ENCODE measurements around the gene VAMP1.
"Not testable (repeated sequence)": the region's sequence is repeated elsewhere in the genome, so short reads cannot be mapped to it uniquely, and the experiment has no call there.

VAMP1 gene

DNA sequence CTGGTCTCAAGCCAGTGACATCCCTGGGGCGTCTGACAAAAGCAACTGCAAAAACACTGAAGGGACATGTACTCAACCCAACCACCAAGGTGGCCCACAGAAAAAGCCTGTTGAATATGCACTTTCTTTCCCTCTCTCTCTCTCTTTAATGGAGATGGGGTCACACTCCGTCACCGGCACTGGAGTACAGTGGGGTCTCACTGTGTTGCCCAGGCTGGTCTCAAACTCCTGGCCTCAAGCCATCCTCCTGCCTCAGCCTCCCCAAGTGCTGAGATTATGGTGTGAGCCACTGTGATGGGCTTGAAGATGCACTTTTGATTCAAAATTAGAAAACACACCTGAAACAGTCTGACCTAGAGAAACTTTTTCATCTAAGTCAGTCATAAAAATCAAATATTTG, 32.9 kb downstream of the VAMP1 start:
- Histone ChIP-seq H3K27ac (ENCODE audit: low read length) (no peak overlapping the region), H3K4me3 (ENCODE audit: low read length) (no peak overlapping the region), H3K27me3 (ENCODE audit: control insufficient read depth, insufficient read depth, low read length) (no peaks in the 10 kb centered on the region), H3K9me3 (ENCODE audit: control insufficient read depth, insufficient read depth, low read length) (no peaks in the 10 kb centered on the region), H3K4me1 (ENCODE audit: control insufficient read depth, insufficient read depth, low read length) (peaks cover 3% of the 10 kb centered on the region; the same call in 1 of the 2 replicates), H3K36me3 (ENCODE audit: control insufficient read depth, insufficient read depth, low read length) (no peaks in the 10 kb centered on the region)
- DNase-seq (ENCODE audit: low read depth, low spot score), result no peak
- no CpG with 5 or more reads among the region's 3 CpGs for WGBS (ENCODE audit: insufficient coverage, insufficient read length)

DNA sequence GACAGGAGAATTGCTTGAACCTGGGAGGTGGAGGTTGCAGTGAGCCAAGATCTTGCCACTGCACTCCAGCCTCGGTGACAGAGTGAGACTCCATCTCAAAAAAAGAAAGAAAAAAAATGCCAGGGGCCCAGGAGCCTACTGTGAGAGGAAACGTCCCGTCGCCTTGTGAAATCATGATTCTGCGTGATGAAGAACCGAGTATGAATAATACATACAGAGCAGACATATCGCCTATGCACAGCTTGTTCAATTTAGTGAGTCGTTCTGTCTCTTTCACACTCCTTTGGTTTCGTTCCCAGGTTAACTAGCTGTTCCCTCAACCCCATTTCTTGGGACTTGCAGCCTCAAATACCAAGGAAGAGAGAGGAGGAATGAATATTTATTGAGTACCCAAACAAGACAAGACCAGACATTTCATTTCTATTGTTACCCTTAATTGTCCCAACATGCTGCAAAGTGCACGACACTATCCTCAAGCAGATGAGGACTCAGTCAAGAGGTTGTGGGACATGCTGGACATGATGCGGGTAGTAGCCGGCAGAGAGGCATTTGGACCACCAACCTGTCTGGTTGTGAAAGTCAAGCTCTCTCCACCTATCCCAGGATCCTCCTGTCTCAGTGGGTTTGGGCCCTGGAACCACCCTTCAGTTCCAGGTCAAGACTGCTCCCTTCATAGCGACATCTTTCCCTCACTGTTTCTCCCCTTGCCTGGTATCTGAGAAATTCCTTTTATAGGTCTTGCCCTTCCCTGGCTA, 34.3 kb downstream of the VAMP1 start:
- Histone ChIP-seq H3K27me3 (ENCODE audit: control insufficient read depth, insufficient read depth, low read length) (no peaks in the 10 kb centered on the region), H3K27ac (ENCODE audit: low read length) (no peak overlapping the region), H3K4me3 (ENCODE audit: low read length) (no peak overlapping the region), H3K4me1 (ENCODE audit: control insufficient read depth, insufficient read depth, low read length) (peaks cover 3% of the 10 kb centered on the region; the same call in 1 of the 2 replicates), H3K36me3 (ENCODE audit: control insufficient read depth, insufficient read depth, low read length) (no peaks in the 10 kb centered on the region), H3K9me3 (ENCODE audit: control insufficient read depth, insufficient read depth, low read length) (no peaks in the 10 kb centered on the region)
- DNase-seq (ENCODE audit: low read depth, low spot score), result no peak
- WGBS (ENCODE audit: insufficient coverage, insufficient read length), result no CpG with 5 or more reads among the region's 13 CpGs

DNA sequence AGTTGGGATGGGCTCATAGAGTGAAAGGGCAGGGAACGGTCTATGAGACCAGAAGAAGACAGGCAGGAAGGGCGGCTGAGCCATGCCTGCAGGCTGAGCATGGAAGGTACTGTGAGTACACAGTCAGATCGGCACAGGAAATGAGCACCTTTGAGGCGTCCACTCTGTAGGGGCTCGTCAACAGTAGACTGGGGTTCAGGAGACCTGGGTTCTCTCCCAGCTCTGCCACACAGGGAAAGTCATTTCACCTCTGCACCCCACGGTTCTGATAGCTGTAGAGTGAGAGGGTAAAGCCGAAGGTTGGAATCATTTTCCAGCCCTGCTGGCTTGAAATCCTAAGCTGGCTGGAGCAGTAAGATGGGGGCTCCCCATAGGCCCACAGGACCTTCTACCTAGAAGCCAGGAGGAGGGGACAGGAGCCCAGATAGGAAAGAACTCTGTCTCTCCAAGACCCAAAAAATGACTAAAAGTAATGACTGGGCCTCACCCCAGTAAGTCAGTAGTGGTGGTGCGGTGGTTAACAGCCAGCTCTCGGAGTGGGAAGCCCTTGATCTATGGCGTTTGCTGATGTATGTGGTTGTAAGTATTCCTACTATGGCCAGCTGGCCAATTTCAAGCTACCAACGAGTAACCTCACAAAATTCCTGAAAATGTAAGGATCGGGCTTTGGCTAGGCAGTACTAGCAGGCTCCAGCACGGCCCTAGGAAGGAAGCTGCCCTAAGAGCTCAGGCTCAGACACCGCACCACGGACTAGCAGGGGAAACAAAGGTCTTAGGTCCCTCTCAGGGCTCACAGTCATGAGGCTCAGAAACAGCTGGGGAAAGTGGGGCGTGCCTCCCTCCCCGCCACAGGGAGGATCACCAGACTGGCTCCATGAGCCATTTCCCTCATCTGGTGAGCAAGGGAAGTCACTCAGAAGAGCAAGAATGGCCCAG, 36.0 kb downstream of the VAMP1 start:
- H3K9me3 ChIP-seq (ENCODE audit: control insufficient read depth, insufficient read depth, low read length), result no peaks in the 10 kb centered on the region
- WGBS (ENCODE audit: insufficient coverage, insufficient read length), result no CpG with 5 or more reads among the region's 17 CpGs
- H3K4me3 ChIP-seq (ENCODE audit: low read length), result no peak overlapping the region
- H3K36me3 ChIP-seq (ENCODE audit: control insufficient read depth, insufficient read depth, low read length), result no peaks in the 10 kb centered on the region
- H3K27me3 ChIP-seq (ENCODE audit: control insufficient read depth, insufficient read depth, low read length), result no peaks in the 10 kb centered on the region
- no peak for DNase-seq (ENCODE audit: low read depth, low spot score)
- no peak overlapping the region for H3K27ac ChIP-seq (ENCODE audit: low read length)
- peaks cover 3% of the 10 kb centered on the region; the same call in 1 of the 2 replicates for H3K4me1 ChIP-seq (ENCODE audit: control insufficient read depth, insufficient read depth, low read length)

DNA sequence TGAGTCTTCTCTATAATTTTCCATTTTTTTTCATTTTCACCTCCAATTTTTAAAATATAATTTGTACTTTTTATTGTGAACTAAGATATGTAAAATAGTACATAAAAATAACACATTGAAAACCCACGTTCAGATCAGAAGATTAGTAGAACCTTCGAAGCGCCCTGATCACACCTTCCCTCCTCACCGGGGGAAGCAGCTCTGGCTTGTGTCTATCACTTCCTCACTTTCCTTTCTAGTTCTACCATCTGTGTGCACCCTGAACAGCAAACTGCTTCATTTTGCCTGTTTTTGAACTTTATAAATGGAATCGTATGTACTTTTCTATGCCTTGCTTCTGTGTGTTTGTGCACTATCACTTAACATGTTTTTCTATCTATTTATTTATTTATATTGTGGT, 37.5 kb downstream of the VAMP1 start:
- DNase-seq (ENCODE audit: low read depth, low spot score), result no peak
- Histone ChIP-seq H3K4me1 (ENCODE audit: control insufficient read depth, insufficient read depth, low read length) (peaks cover 3% of the 10 kb centered on the region; the same call in 1 of the 2 replicates), H3K4me3 (ENCODE audit: low read length) (no peak overlapping the region), H3K9me3 (ENCODE audit: control insufficient read depth, insufficient read depth, low read length) (no peaks in the 10 kb centered on the region), H3K36me3 (ENCODE audit: control insufficient read depth, insufficient read depth, low read length) (no peaks in the 10 kb centered on the region), H3K27ac (ENCODE audit: low read length) (no peak overlapping the region), H3K27me3 (ENCODE audit: control insufficient read depth, insufficient read depth, low read length) (no peaks in the 10 kb centered on the region)
- no CpG with 5 or more reads among the region's 5 CpGs for WGBS (ENCODE audit: insufficient coverage, insufficient read length)

DNA sequence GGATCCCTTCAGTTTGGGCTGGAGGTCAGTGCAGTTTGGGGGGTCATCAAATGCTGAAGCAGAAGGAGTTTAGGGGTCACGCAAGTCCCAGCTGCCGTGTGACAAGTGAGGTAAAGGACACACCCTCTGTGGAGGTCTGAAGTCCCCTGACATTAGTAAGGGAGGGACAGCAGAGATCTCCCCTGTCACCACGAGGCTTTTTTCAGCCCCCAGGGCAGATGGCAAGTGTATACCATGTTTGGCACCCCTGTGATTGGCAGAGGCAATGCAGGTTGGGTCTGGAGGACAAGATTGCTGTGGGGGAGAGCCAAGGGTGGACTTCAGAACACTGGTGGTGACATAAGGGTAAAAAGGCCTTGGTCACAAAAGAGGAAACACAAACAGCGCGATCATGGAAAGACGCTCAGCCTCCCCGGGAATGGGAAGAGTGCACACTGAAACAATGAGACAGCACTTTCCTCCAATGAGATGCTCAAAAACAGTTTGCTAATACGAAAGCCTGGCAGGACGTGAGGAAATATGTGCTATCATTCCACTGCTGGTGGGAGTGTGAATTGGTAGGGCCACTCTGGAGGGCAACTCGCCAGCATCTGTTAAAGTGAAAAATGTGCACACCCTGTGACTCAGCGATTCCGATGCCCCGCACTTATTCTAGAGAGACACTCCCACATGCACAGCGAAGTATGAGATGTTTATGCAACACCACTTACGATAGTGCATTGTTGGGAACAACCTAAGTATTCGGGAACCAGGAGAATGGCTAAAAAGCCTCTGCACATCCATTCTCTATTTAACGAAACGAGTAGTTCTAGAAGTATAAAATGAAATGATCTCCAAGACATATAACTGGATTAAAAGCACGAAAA, 40.1 kb downstream of the VAMP1 start:
- peaks cover 3% of the 10 kb centered on the region; the same call in 1 of the 2 replicates for H3K4me1 ChIP-seq (ENCODE audit: control insufficient read depth, insufficient read depth, low read length)
- H3K36me3 ChIP-seq (ENCODE audit: control insufficient read depth, insufficient read depth, low read length), result no peaks in the 10 kb centered on the region
- no peak for DNase-seq (ENCODE audit: low read depth, low spot score)
- H3K4me3 ChIP-seq (ENCODE audit: low read length), result no peak overlapping the region
- WGBS (ENCODE audit: insufficient coverage, insufficient read length), result no CpG with 5 or more reads among the region's 19 CpGs
- H3K9me3 ChIP-seq (ENCODE audit: control insufficient read depth, insufficient read depth, low read length), result no peaks in the 10 kb centered on the region
- H3K27me3 ChIP-seq (ENCODE audit: control insufficient read depth, insufficient read depth, low read length), result no peaks in the 10 kb centered on the region
- no peak overlapping the region for H3K27ac ChIP-seq (ENCODE audit: low read length)

DNA sequence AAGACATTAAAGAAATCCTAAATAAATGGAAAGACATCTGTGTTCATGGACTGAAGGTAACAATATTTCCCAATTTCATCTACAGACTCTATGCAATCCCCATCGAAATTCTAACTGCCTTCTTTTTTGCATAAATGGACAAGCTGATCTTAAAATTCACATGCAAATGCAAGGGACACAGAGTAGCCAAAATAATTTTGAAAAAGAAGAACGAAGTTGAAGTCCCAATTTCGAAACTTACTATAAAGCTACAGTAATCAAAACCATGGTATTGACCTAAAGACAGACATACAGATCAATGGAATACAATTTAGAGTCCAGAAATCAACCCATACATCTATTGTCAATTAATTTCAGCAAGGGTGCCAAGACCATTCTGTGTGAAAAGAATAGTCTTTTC, 42.2 kb downstream of the VAMP1 start:
- H3K4me3 ChIP-seq (ENCODE audit: low read length), result no peak overlapping the region
- DNase-seq (ENCODE audit: low read depth, low spot score), result no peak
- no peaks in the 10 kb centered on the region for H3K9me3 ChIP-seq (ENCODE audit: control insufficient read depth, insufficient read depth, low read length)
- WGBS (ENCODE audit: insufficient coverage, insufficient read length), result no CpG with 5 or more reads among the region's 3 CpGs
- H3K27ac ChIP-seq (ENCODE audit: low read length), result no peak overlapping the region
- no peaks in the 10 kb centered on the region for H3K27me3 ChIP-seq (ENCODE audit: control insufficient read depth, insufficient read depth, low read length)
- H3K4me1 ChIP-seq (ENCODE audit: control insufficient read depth, insufficient read depth, low read length), result no peaks in the 10 kb centered on the region
- no peaks in the 10 kb centered on the region for H3K36me3 ChIP-seq (ENCODE audit: control insufficient read depth, insufficient read depth, low read length)

DNA sequence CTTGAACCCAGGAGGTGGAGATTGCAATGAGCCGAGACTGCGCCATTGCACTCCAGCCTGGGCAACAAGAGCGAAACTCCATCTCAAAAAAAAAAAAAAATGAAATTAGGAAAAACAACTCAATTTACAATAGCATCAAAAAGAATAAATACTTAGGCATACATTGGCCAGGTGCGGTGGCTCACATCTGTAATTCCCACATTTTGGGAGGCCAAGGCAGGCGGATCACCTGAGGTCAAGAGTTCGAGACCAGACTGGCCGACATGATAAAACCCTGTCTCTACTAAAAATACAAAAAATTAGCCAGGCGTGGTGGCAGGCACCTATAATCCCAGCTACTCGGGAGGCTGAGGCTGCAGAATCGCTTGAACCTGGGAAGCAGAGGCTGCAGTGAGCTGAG, 42.7 kb downstream of the VAMP1 start:
- not testable (repeated sequence) for H3K4me3 ChIP-seq (ENCODE audit: low read length); H3K9me3 ChIP-seq (ENCODE audit: control insufficient read depth, insufficient read depth, low read length); H3K36me3 ChIP-seq (ENCODE audit: control insufficient read depth, insufficient read depth, low read length); DNase-seq (ENCODE audit: low read depth, low spot score); H3K27me3 ChIP-seq (ENCODE audit: control insufficient read depth, insufficient read depth, low read length); H3K27ac ChIP-seq (ENCODE audit: low read length); H3K4me1 ChIP-seq (ENCODE audit: control insufficient read depth, insufficient read depth, low read length)
- WGBS (ENCODE audit: insufficient coverage, insufficient read length), result no CpG with 5 or more reads among the region's 10 CpGs

DNA sequence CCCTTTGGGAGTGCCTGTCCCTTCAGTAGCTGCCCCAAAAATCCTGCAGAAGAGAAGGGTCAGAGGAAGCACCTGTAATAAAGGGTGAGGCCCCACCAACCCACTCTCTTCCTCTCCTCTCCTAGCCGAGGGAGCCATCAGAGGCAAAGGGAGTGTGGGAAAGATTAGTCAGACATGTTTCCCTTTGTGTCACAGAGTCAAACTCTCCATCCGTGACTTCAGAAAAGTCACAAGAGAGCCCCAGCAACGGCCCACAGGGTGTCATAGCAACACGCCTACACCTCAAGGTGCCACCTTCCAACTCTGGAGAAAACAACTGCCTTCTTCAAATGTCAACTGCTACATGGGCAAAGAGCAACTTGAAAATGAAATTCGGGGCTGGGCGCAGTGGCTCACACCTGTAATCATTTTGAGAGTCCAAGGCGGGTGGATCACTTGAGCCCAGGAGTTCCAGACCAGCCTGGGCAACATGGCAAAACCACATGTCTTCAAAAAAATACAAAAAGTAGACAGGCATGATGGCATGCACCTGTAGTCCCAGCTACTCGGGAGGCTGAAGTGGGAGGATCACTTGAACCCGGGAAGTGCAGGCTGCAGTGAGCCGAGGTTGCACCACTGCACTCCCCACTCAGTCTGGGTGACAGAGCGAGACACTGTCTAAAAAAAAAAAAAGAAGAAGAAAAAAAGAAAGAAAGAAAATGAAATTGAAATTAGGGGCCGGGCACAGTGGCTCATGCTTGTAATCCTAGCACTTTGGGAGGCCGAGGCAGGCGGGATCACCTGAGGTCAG, 43.4 kb downstream of the VAMP1 start:
- H3K27me3 ChIP-seq (ENCODE audit: control insufficient read depth, insufficient read depth, low read length), result no peaks in the 10 kb centered on the region
- no CpG with 5 or more reads among the region's 14 CpGs for WGBS (ENCODE audit: insufficient coverage, insufficient read length)
- no peaks in the 10 kb centered on the region for H3K36me3 ChIP-seq (ENCODE audit: control insufficient read depth, insufficient read depth, low read length)
- no peaks in the 10 kb centered on the region for H3K4me1 ChIP-seq (ENCODE audit: control insufficient read depth, insufficient read depth, low read length)
- H3K4me3 ChIP-seq (ENCODE audit: low read length), result no peak overlapping the region
- no peak for DNase-seq (ENCODE audit: low read depth, low spot score)
- H3K27ac ChIP-seq (ENCODE audit: low read length), result no peak overlapping the region
- no peaks in the 10 kb centered on the region for H3K9me3 ChIP-seq (ENCODE audit: control insufficient read depth, insufficient read depth, low read length)

DNA sequence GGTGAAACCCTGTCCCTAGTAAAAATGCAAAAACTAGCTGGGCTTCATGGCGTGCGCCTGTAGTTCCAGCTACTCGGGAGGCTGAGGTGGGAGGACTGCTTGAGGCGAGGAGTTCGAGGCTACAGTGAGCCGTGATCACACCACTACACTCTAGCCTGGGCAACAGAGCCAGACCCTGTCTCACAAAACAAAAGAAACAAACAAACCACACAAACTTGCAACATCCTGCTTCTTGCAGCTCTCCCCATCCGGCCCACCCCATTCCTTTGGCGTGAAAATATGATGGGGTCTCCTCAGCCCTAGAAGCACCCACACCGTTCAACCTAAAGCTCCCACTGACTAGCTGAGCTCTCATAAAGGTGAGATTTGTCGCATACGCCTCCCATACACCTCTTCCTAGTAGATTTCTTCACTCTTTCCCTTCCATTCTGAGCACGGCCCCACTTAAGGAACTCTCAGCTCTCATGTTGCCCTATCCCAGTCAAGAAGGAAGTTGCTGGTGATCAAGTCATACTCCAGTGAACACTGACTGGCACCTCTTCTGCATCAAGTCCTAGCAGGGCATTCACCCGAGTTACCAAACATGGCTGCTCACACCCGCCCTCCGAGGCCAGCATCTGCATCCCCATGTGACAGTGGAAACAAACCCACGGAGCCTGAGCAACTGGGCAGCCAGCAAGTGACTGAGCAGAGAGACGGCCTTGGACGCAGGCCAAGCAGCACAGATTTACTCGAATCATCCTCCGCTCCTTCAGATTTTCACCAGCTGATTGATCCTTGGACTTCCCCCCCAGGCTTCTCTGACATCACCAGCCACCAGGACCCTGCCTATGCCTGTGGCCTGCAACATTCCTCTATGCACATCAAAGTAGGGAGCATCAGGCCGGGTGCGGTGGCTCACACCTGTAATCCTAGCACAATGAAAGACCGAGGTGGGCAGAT, 44.6 kb downstream of the VAMP1 start:
- H3K36me3 ChIP-seq (ENCODE audit: control insufficient read depth, insufficient read depth, low read length), result no peaks in the 10 kb centered on the region
- H3K4me3 ChIP-seq (ENCODE audit: low read length), result no peak overlapping the region
- WGBS (ENCODE audit: insufficient coverage, insufficient read length), result no CpG with 5 or more reads among the region's 23 CpGs
- no peak for DNase-seq (ENCODE audit: low read depth, low spot score)
- no peaks in the 10 kb centered on the region for H3K4me1 ChIP-seq (ENCODE audit: control insufficient read depth, insufficient read depth, low read length)
- no peaks in the 10 kb centered on the region for H3K9me3 ChIP-seq (ENCODE audit: control insufficient read depth, insufficient read depth, low read length)
- H3K27me3 ChIP-seq (ENCODE audit: control insufficient read depth, insufficient read depth, low read length), result no peaks in the 10 kb centered on the region
- H3K27ac ChIP-seq (ENCODE audit: low read length), result no peak overlapping the region

Data from iPS DF 6.9 (cell line).